Liver (tissue), 9 donors: Measurements from ENCODE around the gene C6orf120. TPM values are rescaled to one million over a fixed set of nuclear protein-coding genes. Genes with fewer than 3 reads are reported as not detected.

Source experiments
- DNase-seq: peaks from one replicate; pipeline ENCODE4 v3.0.0-alpha.2; 2017; ENCODE audit warnings: low spot score
- H3K27ac ChIP-seq, 2 donors: one replicate each; pipeline ENCODE4 v1.7.0; 2013; ENCODE audit warnings: inconsistent platforms in 2 of 2, low read length in 2 of 2, control low read depth in 1 of 2, low read depth in 1 of 2, mild to moderate bottlenecking in 1 of 2
- H3K27me3 ChIP-seq, 4 donors: one replicate each; pipeline versions ENCODE4 v1.6.1 to v1.7.0; 2013; ENCODE audit warnings: low read length in 3 of 4, inconsistent platforms in 1 of 4, mild to moderate bottlenecking in 1 of 4, moderate library complexity in 1 of 4; ENCODE audit not compliant: control insufficient read depth in 4 of 4, insufficient read depth in 4 of 4
- H3K36me3 ChIP-seq, 4 donors: one replicate each; pipeline versions ENCODE4 v1.6.1 to v1.7.0; 2013; ENCODE audit warnings: low read length in 3 of 4, mild to moderate bottlenecking in 3 of 4, low read depth in 1 of 4, moderate library complexity in 1 of 4; ENCODE audit not compliant: control insufficient read depth in 4 of 4, insufficient read depth in 3 of 4
- H3K4me1 ChIP-seq, 4 donors: one replicate each; pipeline versions ENCODE4 v1.6.1 to v1.7.0; 2013; ENCODE audit warnings: low read length in 3 of 4, mild to moderate bottlenecking in 3 of 4, moderate library complexity in 1 of 4; ENCODE audit not compliant: control insufficient read depth in 4 of 4, insufficient read depth in 4 of 4
- H3K4me3 ChIP-seq, 3 donors: one replicate each; pipeline versions ENCODE4 v1.6.1 to v1.7.0; 2013; ENCODE audit warnings: low read length in 3 of 3, control low read depth in 1 of 3, low read depth in 1 of 3, mild to moderate bottlenecking in 1 of 3
- H3K9ac ChIP-seq, 2 donors: one replicate each; pipeline ENCODE4 v1.7.0; 2013; ENCODE audit warnings: low read length in 2 of 2, mild to moderate bottlenecking in 2 of 2, moderate library complexity in 2 of 2, control low read depth in 1 of 2, low read depth in 1 of 2
- H3K9me3 ChIP-seq, 4 donors: one replicate each; pipeline versions ENCODE4 v1.6.1 to v1.7.0; 2013; ENCODE audit warnings: low read length in 3 of 4; ENCODE audit not compliant: control insufficient read depth in 4 of 4
- ATF3 ChIP-seq: IDR thresholded peaks from 2 replicates; pipeline ENCODE4 v1.6.1; 2016; ENCODE audit warnings: antibody characterized with exemption
- EGR1 ChIP-seq, 2 donors: IDR thresholded peaks; 2 replicates each; pipeline ENCODE4 v1.6.1; 2016 to 2018; ENCODE audit warnings: antibody characterized with exemption in 2 of 2, low read depth in 2 of 2
- FOXA1 ChIP-seq: IDR thresholded peaks from 2 replicates; pipeline ENCODE4 v1.6.1; 2016; ENCODE audit warnings: antibody characterized with exemption
- FOXA2 ChIP-seq: IDR thresholded peaks from 2 replicates; pipeline ENCODE4 v1.6.1; 2016; ENCODE audit warnings: antibody characterized with exemption
- GABPA ChIP-seq, 2 donors: IDR thresholded peaks in 1 of 2; conservative IDR thresholded peaks in 1 of 2; 2 replicates each; pipeline ENCODE4 v1.6.1; 2016; ENCODE audit warnings: antibody characterized with exemption in 2 of 2, mild to moderate bottlenecking in 1 of 2, moderate library complexity in 1 of 2
- HNF4A ChIP-seq, 2 donors: conservative IDR thresholded peaks; 2 replicates each; pipeline ENCODE4 v1.6.1; 2016; ENCODE audit warnings: antibody characterized with exemption in 2 of 2, mild to moderate bottlenecking in 2 of 2
- HNF4G ChIP-seq: IDR thresholded peaks from 2 replicates; pipeline ENCODE4 v1.6.1; 2016; ENCODE audit warnings: antibody characterized with exemption
- JUND ChIP-seq, 2 donors: IDR thresholded peaks; 2 replicates each; pipeline ENCODE4 v1.6.1; 2016; ENCODE audit warnings: antibody characterized with exemption in 2 of 2
- NR2F2 ChIP-seq: IDR thresholded peaks from 2 replicates; pipeline ENCODE4 v1.6.1; 2016; ENCODE audit warnings: antibody characterized with exemption
- RAD21 ChIP-seq, 2 donors: IDR thresholded peaks; 2 replicates each; pipeline ENCODE4 v1.6.1; 2016; ENCODE audit warnings: antibody characterized with exemption in 2 of 2, mild to moderate bottlenecking in 2 of 2
- REST ChIP-seq: IDR thresholded peaks from 2 replicates; pipeline ENCODE4 v1.6.1; 2016; ENCODE audit warnings: antibody characterized with exemption, mild to moderate bottlenecking
- RXRA ChIP-seq, 2 donors: IDR thresholded peaks; 2 replicates each; pipeline ENCODE4 v1.6.1; 2017 to 2018; ENCODE audit warnings: antibody characterized with exemption in 2 of 2, mild to moderate bottlenecking in 1 of 2
- SP1 ChIP-seq: IDR thresholded peaks from 2 replicates; pipeline ENCODE4 v1.6.1; 2018; ENCODE audit warnings: antibody characterized with exemption, mild to moderate bottlenecking
- TAF1 ChIP-seq: conservative IDR thresholded peaks from 2 replicates; pipeline ENCODE4 v1.6.1; 2016; ENCODE audit warnings: antibody characterized with exemption, mild to moderate bottlenecking
- YY1 ChIP-seq: IDR thresholded peaks from 2 replicates; pipeline ENCODE4 v1.6.1; 2016; ENCODE audit warnings: antibody characterized with exemption, mild to moderate bottlenecking
- ZBTB33 ChIP-seq: IDR thresholded peaks from 2 replicates; pipeline ENCODE4 v1.6.1; 2016; ENCODE audit warnings: antibody characterized with exemption
- WGBS: extraction: QIAGEN DNeasy Blood & Tissue Kit; methylation state at CpG from one replicate; pipeline ENCODE4 v1.1.7; 2013; 5-methylcytosine and 5-hydroxymethylcytosine counted together
- polyA plus RNA-seq, 2 donors: library from polyadenylated mRNA; stranded (reverse) in 1 of 2; unstranded in 1 of 2; fragments of 200-250 nt in 1 of 2; fragments of >200 nt in 1 of 2; fragmentation: Nextera tagmentation in 1 of 2; extraction: Ambion mirVana in 1 of 2; gene quantifications; one replicate each; pipeline versions ENCODE4 v1.2.1 to v1.2.3, GENCODE V29; 2013 to 2015
- total RNA-seq, 2 donors: library from RNA; depleted of rRNA; stranded (reverse); fragments of >200 nt; gene quantifications; one replicate each; pipeline ENCODE4 v1.2.3, GENCODE V29; 2014
- TF ChIP-seq, protein P1 (sequence below): IDR thresholded peaks from 2 replicates; pipeline ENCODE4 v1.6.1; 2016; ENCODE audit warnings: antibody characterized with exemption
- TF ChIP-seq, protein P2 (sequence below): fragments of 150-350 bp; IDR thresholded peaks from 2 replicates; pipeline ENCODE4 v1.5.1; 2017; ENCODE audit warnings: improper control_type of control experiment, low read depth, low read length; ENCODE audit not compliant: missing input control
- donor health status: healthy.
- donor health status: healthy.
- donor health status: healthy.
- donor health status: healthy.
- donor health status: healthy.

Gene C6orf120
- total and polyA plus RNA-seq, 4 donors, result 10.5 to 29.7 (median 19.4) TPM

GRCh38 chr6:169652896-169653295, 49.0 kb upstream of the C6orf120 start:
- no peak for DNase-seq

DNA sequence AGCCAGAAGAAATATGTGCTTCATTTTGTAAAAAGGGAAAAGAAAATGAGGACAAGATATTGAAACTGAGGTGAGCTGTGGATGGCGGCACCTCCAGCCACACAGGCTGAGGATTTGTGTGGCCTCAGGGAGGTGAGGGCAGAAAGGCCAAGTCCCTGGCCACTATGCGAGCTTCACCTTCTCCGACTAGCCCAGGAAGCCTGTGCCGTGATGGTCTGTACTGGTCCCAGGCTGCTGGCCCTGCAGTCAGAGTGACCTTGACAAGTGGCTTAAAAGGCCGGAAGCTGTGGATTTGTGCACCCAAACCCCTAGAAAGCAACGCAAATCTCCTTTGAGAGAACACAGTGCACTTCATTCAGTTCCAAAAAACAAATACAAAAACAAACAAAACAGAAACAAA, 48.2 kb upstream of the C6orf120 start:
- Histone ChIP-seq H3K9ac (no peak overlapping the region), H3K36me3 (peaks cover 5 to 16% (median 5%) of the 10 kb centered on the region in 4 donors), H3K9me3 (no peaks in the 10 kb centered on the region), H3K27me3 (no peaks in the 10 kb centered on the region), H3K4me3 (no peak overlapping the region), H3K27ac (no peak overlapping the region), H3K4me1 (peaks cover 0 to 4% (median 0%) of the 10 kb centered on the region in 4 donors)
- DNase-seq, result no peak
- 93% methylated on average over 6 of the region's 6 CpGs for WGBS
- TF ChIP-seq ZBTB33, result no peak
- TF ChIP-seq HNF4G, result no peak
- TF ChIP-seq FOXA2, result no peak
- TF ChIP-seq TAF1, result no peak
- TF ChIP-seq HNF4A (conservative IDR thresholded peaks at IDR 0.05), result no peak
- no peak for TF ChIP-seq SP1
- TF ChIP-seq FOXA1, result no peak
- no peak for TF ChIP-seq RAD21 (IDR thresholded peaks at IDR 0.05)
- no peak for TF ChIP-seq ATF3
- TF ChIP-seq EGR1 (IDR thresholded peaks at IDR 0.05; ENCODE audit: low read depth in 2 of 2), result no peak
- TF ChIP-seq REST, result no peak
- TF ChIP-seq NR2F2, result no peak
- TF ChIP-seq YY1, result no peak
- TF ChIP-seq, protein P1, sequence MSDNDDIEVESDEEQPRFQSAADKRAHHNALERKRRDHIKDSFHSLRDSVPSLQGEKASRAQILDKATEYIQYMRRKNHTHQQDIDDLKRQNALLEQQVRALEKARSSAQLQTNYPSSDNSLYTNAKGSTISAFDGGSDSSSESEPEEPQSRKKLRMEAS, result no peak

More at GRCh38 chr6:169652896-169653295, 49.0 kb upstream of the C6orf120 start:
- 97% methylated on average over 11 of the region's 11 CpGs for WGBS
- TF ChIP-seq GABPA (IDR thresholded peaks at IDR 0.05 in 1 of 2, conservative IDR thresholded peaks at IDR 0.05 in 1 of 2), result no peak
- TF ChIP-seq RXRA (IDR thresholded peaks at IDR 0.05), result no peak
- TF ChIP-seq SP1, result no peak
- no peak for TF ChIP-seq ZBTB33
- TF ChIP-seq, protein P1, result no peak
- TF ChIP-seq FOXA2, result no peak
- no peak for TF ChIP-seq ATF3
- TF ChIP-seq JUND (IDR thresholded peaks at IDR 0.05), result no peak
- TF ChIP-seq HNF4A (conservative IDR thresholded peaks at IDR 0.05), result no peak
- TF ChIP-seq, protein P2, sequence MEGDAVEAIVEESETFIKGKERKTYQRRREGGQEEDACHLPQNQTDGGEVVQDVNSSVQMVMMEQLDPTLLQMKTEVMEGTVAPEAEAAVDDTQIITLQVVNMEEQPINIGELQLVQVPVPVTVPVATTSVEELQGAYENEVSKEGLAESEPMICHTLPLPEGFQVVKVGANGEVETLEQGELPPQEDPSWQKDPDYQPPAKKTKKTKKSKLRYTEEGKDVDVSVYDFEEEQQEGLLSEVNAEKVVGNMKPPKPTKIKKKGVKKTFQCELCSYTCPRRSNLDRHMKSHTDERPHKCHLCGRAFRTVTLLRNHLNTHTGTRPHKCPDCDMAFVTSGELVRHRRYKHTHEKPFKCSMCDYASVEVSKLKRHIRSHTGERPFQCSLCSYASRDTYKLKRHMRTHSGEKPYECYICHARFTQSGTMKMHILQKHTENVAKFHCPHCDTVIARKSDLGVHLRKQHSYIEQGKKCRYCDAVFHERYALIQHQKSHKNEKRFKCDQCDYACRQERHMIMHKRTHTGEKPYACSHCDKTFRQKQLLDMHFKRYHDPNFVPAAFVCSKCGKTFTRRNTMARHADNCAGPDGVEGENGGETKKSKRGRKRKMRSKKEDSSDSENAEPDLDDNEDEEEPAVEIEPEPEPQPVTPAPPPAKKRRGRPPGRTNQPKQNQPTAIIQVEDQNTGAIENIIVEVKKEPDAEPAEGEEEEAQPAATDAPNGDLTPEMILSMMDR, result no peak
- TF ChIP-seq HNF4G, result no peak
- Histone ChIP-seq H3K4me3 (no peak overlapping the region), H3K36me3 (peaks cover 3 to 12% (median 5%) of the 10 kb centered on the region in 4 donors), H3K27me3 (no peaks in the 10 kb centered on the region), H3K4me1 (peaks cover 0 to 4% (median 0%) of the 10 kb centered on the region in 4 donors), H3K9me3 (no peaks in the 10 kb centered on the region), H3K27ac (no peak overlapping the region), H3K9ac (no peak overlapping the region)
